ENCODE data around the gene HDAC4. TPM values are rescaled to one million over a fixed set of nuclear protein-coding genes. Genes with fewer than 3 reads are reported as not detected.
"Not testable (repeated sequence)": the region's sequence is repeated elsewhere in the genome, so short reads cannot be mapped to it uniquely, and the experiment has no call there.

Gene HDAC4
- total and polyA plus RNA-seq, 8 donors: 1.7 to 98.8 (median 24.5) TPM

DNA sequence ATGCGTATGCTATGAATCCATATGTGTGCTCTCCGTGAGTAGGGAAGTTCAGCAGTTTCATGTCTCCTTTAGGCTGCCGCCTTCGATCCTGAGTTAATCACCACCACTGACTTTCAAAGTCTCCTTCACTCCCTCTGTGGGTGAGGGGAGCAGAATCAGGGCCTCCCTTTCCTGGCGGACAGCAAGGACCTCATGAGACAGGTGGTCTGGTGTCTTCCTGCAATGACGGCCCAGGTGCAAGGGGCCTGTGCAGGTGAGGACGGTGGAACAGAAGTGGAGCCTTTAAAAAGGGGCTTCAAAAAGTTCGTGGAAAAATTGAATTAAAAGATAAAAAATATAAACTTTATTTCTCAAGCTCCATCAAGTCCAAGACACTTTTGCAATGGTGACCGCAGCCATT is 330.4 kb downstream of the HDAC4 start:
- TF ChIP-seq POLR2AphosphoS5 (IDR thresholded peaks at IDR 0.05): no peak
- no peak for TF ChIP-seq POLR2A (IDR thresholded peaks at IDR 0.05)
- TF ChIP-seq, protein P1, sequence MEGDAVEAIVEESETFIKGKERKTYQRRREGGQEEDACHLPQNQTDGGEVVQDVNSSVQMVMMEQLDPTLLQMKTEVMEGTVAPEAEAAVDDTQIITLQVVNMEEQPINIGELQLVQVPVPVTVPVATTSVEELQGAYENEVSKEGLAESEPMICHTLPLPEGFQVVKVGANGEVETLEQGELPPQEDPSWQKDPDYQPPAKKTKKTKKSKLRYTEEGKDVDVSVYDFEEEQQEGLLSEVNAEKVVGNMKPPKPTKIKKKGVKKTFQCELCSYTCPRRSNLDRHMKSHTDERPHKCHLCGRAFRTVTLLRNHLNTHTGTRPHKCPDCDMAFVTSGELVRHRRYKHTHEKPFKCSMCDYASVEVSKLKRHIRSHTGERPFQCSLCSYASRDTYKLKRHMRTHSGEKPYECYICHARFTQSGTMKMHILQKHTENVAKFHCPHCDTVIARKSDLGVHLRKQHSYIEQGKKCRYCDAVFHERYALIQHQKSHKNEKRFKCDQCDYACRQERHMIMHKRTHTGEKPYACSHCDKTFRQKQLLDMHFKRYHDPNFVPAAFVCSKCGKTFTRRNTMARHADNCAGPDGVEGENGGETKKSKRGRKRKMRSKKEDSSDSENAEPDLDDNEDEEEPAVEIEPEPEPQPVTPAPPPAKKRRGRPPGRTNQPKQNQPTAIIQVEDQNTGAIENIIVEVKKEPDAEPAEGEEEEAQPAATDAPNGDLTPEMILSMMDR (IDR thresholded peaks at IDR 0.05): no peak
- no peak for TF ChIP-seq EP300 (IDR thresholded peaks at IDR 0.05)
- H3K4me1 ChIP-seq: no peaks in the 10 kb centered on the region
- no peak for DNase-seq
- 83 to 93% (median 86%) methylated on average over 9 of the region's 9 CpGs for WGBS, 5 donors
- no peak overlapping the region for H3K27ac ChIP-seq
- peaks cover 35 to 87% (median 82%) of the 10 kb centered on the region in 4 donors for H3K36me3 ChIP-seq
- intact Hi-C loops (cut with DNase I; ENCODE audit: low total_unique reads): no loop called here
- no peak overlapping the region for H3K4me3 ChIP-seq
- H3K27me3 ChIP-seq: no peaks in the 10 kb centered on the region
- no peaks in the 10 kb centered on the region for H3K9me3 ChIP-seq

GRCh38 chr2:239069362-239070333 is 331.2 kb downstream of the HDAC4 start:
- intact Hi-C loops (cut with DNase I; ENCODE audit: low total_unique reads); H3K27ac ChIP-seq; H3K4me1 ChIP-seq; H3K27me3 ChIP-seq; H3K4me3 ChIP-seq; DNase-seq; H3K9me3 ChIP-seq: not testable (repeated sequence)
- WGBS, 5 donors: 75 to 87% (median 82%) methylated on average over 8 to 18 of the region's 18 CpGs
- H3K36me3 ChIP-seq: peaks cover 41 to 87% (median 84%) of the 10 kb centered on the region in 4 donors

- no peak for TF ChIP-seq POLR2A (IDR thresholded peaks at IDR 0.05)
- TF ChIP-seq POLR2AphosphoS5 (IDR thresholded peaks at IDR 0.05): no peak
- TF ChIP-seq, protein P1 (IDR thresholded peaks at IDR 0.05): no peak
- TF ChIP-seq EP300 (IDR thresholded peaks at IDR 0.05): no peak
- no peak for DNase-seq
- no peaks in the 10 kb centered on the region for H3K4me1 ChIP-seq
- H3K27ac ChIP-seq: no peak overlapping the region
- H3K27me3 ChIP-seq: no peaks in the 10 kb centered on the region
- intact Hi-C loops (cut with DNase I; ENCODE audit: low total_unique reads): no loop called here
- H3K9me3 ChIP-seq: no peaks in the 10 kb centered on the region
- WGBS, 5 donors: 91 to 97% (median 96%) methylated on average over 17 to 21 of the region's 21 CpGs
- H3K36me3 ChIP-seq: peaks cover 49 to 87% (median 84%) of the 10 kb centered on the region in 4 donors
- H3K4me3 ChIP-seq: no peak overlapping the region
Measured at GRCh38 chr2:239068411-239068810, 332.4 kb downstream of the HDAC4 start.

DNA sequence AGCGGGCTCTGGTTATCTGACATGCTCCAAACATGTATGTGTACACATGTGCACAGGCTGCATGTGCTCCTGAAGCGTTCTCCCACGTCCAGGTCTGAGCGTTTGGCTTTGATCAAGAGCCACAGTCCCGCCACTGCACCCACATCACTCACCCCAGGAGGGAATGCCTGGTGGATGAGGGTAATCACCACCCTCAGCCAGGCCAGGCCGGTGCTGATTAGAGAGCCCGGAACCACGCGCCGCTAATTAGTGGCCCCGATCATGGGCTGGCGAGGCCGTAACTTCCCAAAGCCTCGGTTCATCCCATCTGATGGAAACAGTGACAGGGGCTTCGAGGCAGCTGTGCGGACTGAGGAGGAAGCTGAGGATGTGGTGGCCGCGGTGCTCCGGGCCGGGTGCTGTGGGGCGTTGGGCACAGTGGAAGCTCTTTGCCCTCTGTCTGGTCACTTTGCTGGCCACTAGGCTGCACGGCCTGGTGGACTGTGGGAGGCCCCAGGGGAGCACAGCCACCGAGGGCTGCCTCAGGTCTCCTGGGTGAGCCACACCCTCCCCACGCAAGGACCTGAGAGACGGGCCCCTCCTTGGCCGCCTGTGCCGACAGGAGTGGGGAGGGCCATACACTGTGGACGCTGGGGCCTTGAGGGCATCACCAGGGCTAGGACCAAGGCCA is 333.5 kb downstream of the HDAC4 start:
- no peaks in the 10 kb centered on the region for H3K27me3 ChIP-seq
- H3K9me3 ChIP-seq: no peaks in the 10 kb centered on the region
- DNase-seq: no peak
- H3K4me1 ChIP-seq: peaks cover 0 to 7% (median 2%) of the 10 kb centered on the region in 4 donors
- intact Hi-C loops (cut with DNase I; ENCODE audit: low total_unique reads): no loop called here
- no peak overlapping the region for H3K4me3 ChIP-seq
- H3K27ac ChIP-seq: no peak overlapping the region
- H3K36me3 ChIP-seq: peaks cover 46 to 85% (median 79%) of the 10 kb centered on the region in 4 donors
- WGBS, 5 donors: 93 to 97% (median 94%) methylated on average over 24 to 28 of the region's 28 CpGs
- TF ChIP-seq, protein P1 (IDR thresholded peaks at IDR 0.05): no peak
- TF ChIP-seq EP300 (IDR thresholded peaks at IDR 0.05) (no peak), POLR2AphosphoS5 (IDR thresholded peaks at IDR 0.05) (no peak), POLR2A (IDR thresholded peaks at IDR 0.05) (no peak)

Data from stomach (tissue), 9 donors.